AG04449 (cell line): Measurements from ENCODE around the gene PCDHGB2.
"Not testable (repeated sequence)": the region's sequence is repeated elsewhere in the genome, so short reads cannot be mapped to it uniquely, and the experiment has no call there.

ENCODE experiments used
- CTCF ChIA-PET: fragments of 350-600 bp; formaldehyde crosslinking; extraction: SDS; loops from one replicate; lab custom pipeline; 2021; ENCODE audit warnings: antibody characterized with exemption; lab: Yijun Ruan, JAX
- POLR2A ChIA-PET: fragments of 400-600, 350-600 bp; formaldehyde crosslinking; extraction: SDS; loops from one replicate; lab custom pipeline; 2020; ENCODE audit warnings: antibody characterized with exemption, inconsistent platforms; lab: Yijun Ruan, JAX
- DNase-seq: peaks from one replicate; pipeline ENCODE4 v3.0.0-alpha.2; 2010; ENCODE audit warnings: low read depth, low spot score
- H3K4me3 ChIP-seq: 2 replicates; pipeline ENCODE4 v1.5.1; 2011; ENCODE audit warnings: low read depth, mild to moderate bottlenecking, control low read depth, low read length
- TF ChIP-seq, protein P1 (sequence below): IDR thresholded peaks from one replicate; pipeline ENCODE4 v1.5.1; 2011; ENCODE audit warnings: mild to moderate bottlenecking, moderate library complexity, low read length, control low read depth, inconsistent platforms; ENCODE audit not compliant: insufficient read depth; ENCODE audit errors: missing control alignments

Gene PCDHGB2

DNA sequence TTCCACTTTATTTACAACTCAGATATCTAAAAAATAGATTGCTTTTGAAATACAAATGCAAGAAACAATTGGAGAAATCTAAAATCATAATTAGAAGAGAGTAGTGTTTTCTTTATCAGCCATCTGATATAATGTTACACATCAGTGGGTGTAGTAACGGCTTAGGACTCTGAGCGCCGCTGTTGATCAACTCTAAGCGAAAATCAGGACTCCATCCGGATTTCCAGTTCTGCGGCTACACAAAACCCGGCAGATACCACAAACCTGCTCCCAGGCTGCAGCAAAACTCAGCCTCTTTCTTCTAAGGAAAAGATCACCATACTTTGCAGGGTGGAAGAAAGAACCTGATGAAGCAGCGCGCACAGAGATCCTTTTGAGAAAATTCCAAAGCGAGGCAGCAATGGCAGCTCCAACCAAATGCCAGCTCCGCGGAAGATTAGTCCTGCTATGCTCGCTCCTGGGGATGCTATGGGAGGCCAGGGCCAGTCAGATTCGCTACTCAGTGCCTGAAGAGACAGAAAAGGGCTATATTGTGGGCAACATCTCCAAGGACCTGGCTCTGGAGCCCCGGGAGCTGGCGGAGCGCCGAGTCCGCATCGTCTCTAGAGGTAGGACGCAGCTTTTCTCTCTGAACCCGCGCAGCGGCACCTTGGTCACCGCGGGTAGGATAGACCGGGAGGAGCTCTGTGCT is 42.9 kb downstream of the PCDHGB2 start, which contains the start of gene PCDHGA9:
Gene PCDHGA9 (plus strand): TSS at position 226 of the 691 bp plus-strand sequence. CDS start 175 bp downstream, at position 401.
- TF ChIP-seq, protein P1, sequence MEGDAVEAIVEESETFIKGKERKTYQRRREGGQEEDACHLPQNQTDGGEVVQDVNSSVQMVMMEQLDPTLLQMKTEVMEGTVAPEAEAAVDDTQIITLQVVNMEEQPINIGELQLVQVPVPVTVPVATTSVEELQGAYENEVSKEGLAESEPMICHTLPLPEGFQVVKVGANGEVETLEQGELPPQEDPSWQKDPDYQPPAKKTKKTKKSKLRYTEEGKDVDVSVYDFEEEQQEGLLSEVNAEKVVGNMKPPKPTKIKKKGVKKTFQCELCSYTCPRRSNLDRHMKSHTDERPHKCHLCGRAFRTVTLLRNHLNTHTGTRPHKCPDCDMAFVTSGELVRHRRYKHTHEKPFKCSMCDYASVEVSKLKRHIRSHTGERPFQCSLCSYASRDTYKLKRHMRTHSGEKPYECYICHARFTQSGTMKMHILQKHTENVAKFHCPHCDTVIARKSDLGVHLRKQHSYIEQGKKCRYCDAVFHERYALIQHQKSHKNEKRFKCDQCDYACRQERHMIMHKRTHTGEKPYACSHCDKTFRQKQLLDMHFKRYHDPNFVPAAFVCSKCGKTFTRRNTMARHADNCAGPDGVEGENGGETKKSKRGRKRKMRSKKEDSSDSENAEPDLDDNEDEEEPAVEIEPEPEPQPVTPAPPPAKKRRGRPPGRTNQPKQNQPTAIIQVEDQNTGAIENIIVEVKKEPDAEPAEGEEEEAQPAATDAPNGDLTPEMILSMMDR = no peak
- ChIA-PET CTCF (interaction anchor here (0.6 to 1.8 kb wide), 9 partner anchors 11 to 165 kb away, joined by 3 to 11 read pairs (median 3); partner anchors contain the start of genes PCDHGA10, PCDHGA3, PCDHGA6 and PCDHGB7), POLR2A (no interaction called here)
- DNase-seq = no peak
- H3K4me3 ChIP-seq = peak within 1 kb of the TSS; percentile 34

DNA sequence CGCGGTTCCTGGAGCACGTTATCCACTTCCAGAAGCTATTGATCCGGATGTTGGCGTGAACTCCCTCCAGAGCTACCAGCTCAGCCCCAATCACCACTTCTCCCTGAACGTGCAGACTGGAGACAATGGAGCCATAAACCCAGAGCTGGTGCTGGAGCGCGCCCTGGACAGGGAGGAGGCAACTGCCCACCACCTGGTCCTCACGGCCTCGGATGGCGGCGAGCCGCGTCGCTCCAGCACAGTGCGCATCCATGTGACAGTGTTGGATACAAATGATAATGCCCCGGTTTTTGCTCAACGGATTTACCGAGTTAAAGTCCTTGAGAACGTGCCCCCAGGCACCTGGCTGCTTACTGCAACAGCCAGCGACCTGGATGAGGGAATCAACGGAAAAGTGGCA is 43.6 kb downstream of the PCDHGB2 start:
- ChIA-PET POLR2A (no interaction called here), CTCF (interaction anchor here (0.6 to 1.8 kb wide), 9 partner anchors 10 to 164 kb away, joined by 3 to 11 read pairs (median 3); partner anchors contain the start of genes PCDHGA10, PCDHGA3, PCDHGA6 and PCDHGB7)
- no peak for DNase-seq
- TF ChIP-seq, protein P1 = no peak
- H3K4me3 ChIP-seq = no peak overlapping the region

DNA sequence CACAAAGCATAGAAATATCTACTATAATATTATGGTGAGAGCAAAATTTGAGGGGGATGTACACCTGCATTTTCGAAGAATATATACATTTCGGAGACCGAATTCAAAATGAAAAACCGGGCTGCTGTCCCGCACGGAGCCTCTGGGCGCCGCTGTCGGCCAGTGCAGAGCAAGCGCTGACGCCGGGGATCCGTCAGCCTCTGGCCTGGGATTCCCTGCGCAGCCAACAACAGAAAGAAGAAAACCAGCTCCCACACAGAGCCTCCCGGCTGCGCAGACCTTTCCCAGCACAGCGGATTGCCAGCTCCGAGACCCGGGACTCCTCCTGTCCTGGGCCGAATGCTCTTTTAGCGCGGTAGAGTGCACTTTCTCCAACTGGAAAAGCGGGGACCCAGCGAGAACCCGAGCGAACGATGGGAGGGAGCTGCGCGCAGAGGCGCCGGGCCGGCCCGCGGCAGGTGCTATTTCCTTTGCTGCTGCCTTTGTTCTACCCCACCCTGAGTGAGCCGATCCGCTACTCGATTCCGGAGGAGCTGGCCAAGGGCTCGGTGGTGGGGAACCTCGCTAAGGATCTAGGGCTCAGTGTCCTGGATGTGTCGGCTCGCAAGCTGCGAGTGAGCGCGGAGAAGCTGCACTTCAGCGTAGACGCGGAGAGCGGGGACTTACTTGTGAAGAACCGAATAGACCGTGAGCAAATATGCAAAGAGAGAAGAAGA is 48.2 kb downstream of the PCDHGB2 start, which contains the start of gene PCDHGB6:
Gene PCDHGB6 (plus strand): TSS at position 232 of the 716 bp plus-strand sequence. CDS start 182 bp downstream, at position 414.
- CTCF ChIA-PET = interaction anchor here (1.1 to 4.8 kb wide), 10 partner anchors 10 to 159 kb away, joined by 3 to 43 read pairs (median 12); partner anchors contain the start of genes PCDHGA12, PCDHGA8, PCDHGB5 and PCDHGB7
- DNase-seq, POLR2A ChIA-PET: not testable (repeated sequence)
- H3K4me3 ChIP-seq = peak within 1 kb of the TSS; percentile 37
- TF ChIP-seq, protein P1 = peak; percentile 43

DNA sequence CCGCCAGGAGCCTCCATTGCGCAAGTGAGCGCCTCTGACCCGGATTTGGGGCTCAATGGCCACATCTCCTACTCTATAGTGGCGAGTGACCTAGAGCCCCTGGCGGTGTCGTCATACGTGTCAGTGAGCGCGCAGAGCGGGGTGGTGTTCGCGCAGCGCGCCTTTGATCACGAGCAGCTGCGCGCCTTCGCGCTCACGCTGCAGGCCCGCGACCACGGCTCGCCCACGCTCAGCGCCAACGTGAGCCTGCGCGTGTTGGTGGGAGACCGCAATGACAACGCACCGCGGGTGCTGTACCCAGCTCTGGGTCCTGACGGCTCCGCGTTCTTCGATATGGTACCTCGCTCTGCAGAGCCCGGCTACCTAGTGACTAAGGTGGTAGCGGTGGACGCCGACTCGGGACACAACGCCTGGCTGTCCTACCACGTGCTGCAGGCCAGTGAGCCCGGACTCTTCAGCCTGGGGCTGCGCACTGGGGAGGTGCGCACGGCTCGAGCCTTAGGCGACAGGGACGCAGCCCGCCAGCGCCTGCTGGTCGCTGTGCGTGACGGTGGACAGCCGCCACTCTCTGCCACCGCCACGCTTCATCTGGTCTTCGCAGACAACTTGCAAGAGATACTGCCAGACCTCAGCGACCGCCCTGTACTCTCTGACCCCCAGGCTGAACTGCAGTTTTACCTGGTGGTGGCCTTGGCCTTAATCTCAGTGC is 50.0 kb downstream of the PCDHGB2 start:
- TF ChIP-seq, protein P1 = no peak
- no peak for DNase-seq
- ChIA-PET CTCF (interaction anchor here (0.9 to 16.4 kb wide), 5 partner anchors 90 to 158 kb away, joined by 3 to 288 read pairs (median 6); no protein-coding TSS in a partner anchor), POLR2A (no interaction called here)
- no peak overlapping the region for H3K4me3 ChIP-seq

DNA sequence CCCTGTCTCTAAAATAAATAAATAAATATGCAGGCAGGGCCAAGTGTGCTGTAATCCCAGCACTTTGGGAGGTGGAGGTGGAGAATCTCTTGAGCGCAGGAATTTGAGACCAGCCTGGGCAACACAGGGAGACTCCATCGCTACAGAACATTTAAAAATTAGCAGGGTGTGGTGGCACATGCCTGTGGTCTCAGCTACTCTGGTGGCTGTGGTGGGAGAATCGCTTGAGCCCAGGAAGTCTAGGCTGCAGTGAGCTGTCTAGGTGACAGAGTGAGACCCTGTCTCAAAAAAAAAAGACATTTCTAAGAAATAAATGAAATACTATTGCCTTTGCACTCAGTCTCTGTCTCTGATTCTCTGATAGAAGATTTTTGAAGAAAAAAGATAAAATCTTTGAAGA is 51.8 kb downstream of the PCDHGB2 start:
- DNase-seq = no peak
- TF ChIP-seq, protein P1 = no peak
- CTCF ChIA-PET = interaction anchor here (3.1 to 16.4 kb wide), 4 partner anchors 10 to 156 kb away, joined by 30 to 288 read pairs (median 78); partner anchors contain the start of gene PCDHGA11
- POLR2A ChIA-PET = no interaction called here
- no peak overlapping the region for H3K4me3 ChIP-seq
